ENCODE data around the gene CYTL1.

The CYTL1 gene

GRCh38 chr4:4968161-4968725, 51.0 kb downstream of the CYTL1 start:
- DNase-seq (ENCODE audit: low spot score), result no peak
